Nephron progenitor cell (in vitro differentiated cells): ENCODE results near the gene SNN.
A peak's percentile ranks its signal among the peaks of the same experiment; 100 is the strongest.

Experiments
- DNase-seq: peaks from one replicate; pipeline ENCODE4 v3.0.0; 2021
- H3K27ac Mint-ChIP-seq: 2 replicates; pipeline ENCODE4 v1.8.0; 2021; ENCODE audit warnings: mild to moderate bottlenecking, moderate library complexity, mixed read lengths
- H3K27me3 Mint-ChIP-seq: 2 replicates; pipeline ENCODE4 v1.8.0; 2021; ENCODE audit warnings: mild to moderate bottlenecking, low read depth, mixed read lengths; ENCODE audit not compliant: poor library complexity
- H3K36me3 Mint-ChIP-seq: 2 replicates; pipeline ENCODE4 v1.8.0; 2021; ENCODE audit warnings: low read depth, mixed read lengths
- H3K4me1 Mint-ChIP-seq: 2 replicates; pipeline ENCODE4 v1.8.0; 2021; ENCODE audit warnings: mixed read lengths
- H3K4me3 Mint-ChIP-seq: 2 replicates; pipeline ENCODE4 v1.8.0; 2021; ENCODE audit warnings: mild to moderate bottlenecking, moderate library complexity, mixed read lengths
- H3K9me3 Mint-ChIP-seq: 2 replicates; pipeline ENCODE4 v1.8.0; 2021; ENCODE audit warnings: mild to moderate bottlenecking, moderate library complexity, mixed read lengths
- TF ChIP-seq, protein P1 (sequence below): fragments of 200-600 bp; sonication (generic); IDR thresholded peaks from 2 replicates; pipeline ENCODE4 v1.5.0; 2021; ENCODE audit warnings: antibody characterized with exemption

SNN gene

DNA sequence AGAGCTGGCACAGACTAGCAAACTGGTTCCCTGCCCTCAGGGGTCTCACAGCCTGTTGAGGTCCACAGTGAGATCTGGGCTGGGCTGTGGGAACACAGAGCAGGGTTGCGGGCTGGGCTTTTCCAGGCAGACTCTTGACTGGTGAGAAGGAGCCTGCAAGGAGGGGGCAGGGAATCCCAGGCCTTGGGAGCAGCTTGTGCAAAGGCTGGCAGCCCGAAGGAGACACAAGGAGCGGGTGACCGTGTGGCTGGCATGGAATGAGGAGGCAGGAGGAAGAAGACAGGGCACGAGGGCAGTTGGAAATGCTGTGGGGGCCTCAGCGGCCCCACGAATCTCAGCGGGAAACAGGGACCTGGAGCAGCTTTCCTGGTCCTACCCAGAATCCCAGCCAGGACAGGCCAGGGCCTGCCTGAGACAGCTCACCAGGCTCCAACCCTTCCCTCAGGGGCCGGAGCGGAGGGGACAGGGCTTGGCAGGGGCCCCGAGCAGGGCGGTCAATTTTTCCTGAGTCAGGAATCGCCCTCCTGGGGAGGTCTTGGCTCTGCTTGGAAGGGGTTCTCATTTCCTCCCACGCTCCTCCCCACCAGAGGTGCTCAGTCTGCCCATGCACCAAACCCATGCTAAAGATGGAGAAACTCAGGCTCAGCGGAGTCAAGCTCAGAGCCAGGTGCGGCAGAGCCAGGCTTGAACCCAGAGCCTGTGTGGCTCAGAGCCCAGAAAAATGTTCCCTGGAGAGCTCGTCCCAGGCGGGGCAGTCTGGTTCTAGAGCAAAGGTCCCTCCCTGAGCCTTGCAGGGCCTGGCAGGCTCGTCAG lies 9.2 kb upstream of the SNN start:
- Mint-ChIP-seq H3K36me3 (no peaks in the 10 kb centered on the region), H3K27ac (peak overlapping the region; percentile 36), H3K4me1 (peaks cover 12% of the 10 kb centered on the region), H3K4me3 (no peak overlapping the region), H3K9me3 (no peaks in the 10 kb centered on the region), H3K27me3 (peaks cover 3% of the 10 kb centered on the region)
- TF ChIP-seq, protein P1, sequence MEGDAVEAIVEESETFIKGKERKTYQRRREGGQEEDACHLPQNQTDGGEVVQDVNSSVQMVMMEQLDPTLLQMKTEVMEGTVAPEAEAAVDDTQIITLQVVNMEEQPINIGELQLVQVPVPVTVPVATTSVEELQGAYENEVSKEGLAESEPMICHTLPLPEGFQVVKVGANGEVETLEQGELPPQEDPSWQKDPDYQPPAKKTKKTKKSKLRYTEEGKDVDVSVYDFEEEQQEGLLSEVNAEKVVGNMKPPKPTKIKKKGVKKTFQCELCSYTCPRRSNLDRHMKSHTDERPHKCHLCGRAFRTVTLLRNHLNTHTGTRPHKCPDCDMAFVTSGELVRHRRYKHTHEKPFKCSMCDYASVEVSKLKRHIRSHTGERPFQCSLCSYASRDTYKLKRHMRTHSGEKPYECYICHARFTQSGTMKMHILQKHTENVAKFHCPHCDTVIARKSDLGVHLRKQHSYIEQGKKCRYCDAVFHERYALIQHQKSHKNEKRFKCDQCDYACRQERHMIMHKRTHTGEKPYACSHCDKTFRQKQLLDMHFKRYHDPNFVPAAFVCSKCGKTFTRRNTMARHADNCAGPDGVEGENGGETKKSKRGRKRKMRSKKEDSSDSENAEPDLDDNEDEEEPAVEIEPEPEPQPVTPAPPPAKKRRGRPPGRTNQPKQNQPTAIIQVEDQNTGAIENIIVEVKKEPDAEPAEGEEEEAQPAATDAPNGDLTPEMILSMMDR: no peak
- no peak for DNase-seq

DNA sequence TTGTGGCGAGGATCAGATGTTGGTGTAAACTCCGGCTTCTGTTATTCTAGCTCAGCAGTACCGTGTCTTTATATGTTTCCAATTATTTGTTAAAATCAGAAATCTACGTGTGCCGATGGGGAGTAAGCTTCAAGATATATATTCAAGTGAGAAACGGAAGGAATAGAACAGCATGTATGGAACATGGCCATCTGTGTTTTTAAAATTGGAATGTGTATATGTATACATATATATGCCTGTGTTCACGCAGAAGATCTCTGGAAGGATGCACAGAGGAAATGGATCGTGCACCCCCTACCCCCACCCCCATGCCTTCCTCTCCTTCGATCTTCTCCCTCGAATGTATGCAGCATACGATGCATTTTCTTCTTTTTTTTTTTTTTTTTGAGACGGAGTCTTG lies 7.7 kb upstream of the SNN start:
- TF ChIP-seq, protein P1: no peak
- Mint-ChIP-seq H3K27ac (no peak overlapping the region), H3K27me3 (peaks cover 3% of the 10 kb centered on the region), H3K4me1 (peaks cover 26% of the 10 kb centered on the region), H3K4me3 (no peak overlapping the region), H3K36me3 (no peaks in the 10 kb centered on the region), H3K9me3 (no peaks in the 10 kb centered on the region)
- DNase-seq: no peak

DNA sequence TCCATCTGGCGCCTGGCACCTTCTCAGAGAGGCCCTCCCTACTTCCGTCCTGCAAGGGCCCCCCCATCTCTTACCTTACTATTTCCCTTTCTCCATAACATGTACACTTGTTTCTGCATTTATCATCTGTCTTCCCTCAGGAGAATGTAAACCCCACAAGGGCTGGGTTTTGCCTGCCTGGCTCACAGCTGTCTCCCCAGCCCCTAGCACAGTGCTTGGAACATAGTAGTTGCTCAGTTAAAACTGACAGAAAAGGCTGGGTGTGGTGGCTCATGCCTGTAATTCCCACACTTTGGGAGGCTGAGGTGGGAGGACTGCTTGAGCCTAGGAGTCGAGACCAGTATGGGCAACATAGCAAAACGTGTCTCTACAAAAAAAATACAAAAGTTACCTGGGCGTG lies 5.7 kb upstream of the SNN start:
- Mint-ChIP-seq H3K27ac (no peak overlapping the region), H3K9me3 (no peaks in the 10 kb centered on the region), H3K4me3 (no peak overlapping the region)

DNA sequence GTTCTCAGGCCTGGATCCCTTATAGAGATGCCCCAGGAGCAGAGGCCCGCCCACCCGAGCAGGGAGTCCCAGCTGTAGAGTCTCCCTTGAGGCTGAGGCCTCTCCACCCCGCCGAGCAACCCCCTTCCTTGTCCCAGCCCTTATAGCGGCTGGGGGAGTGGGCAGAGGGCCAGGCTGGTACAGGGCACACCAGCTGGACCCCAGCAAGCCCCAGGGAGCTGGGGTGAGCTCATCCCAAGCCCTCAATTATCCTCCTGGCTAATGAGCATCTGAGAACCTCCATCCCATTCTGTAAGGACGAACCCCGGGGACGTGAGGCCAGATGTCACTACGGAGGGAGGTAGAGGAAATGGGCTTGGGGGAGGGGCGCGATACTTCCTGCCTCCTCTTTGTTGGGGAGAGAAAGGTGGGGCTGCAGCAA lies 3.2 kb upstream of the SNN start:
- Mint-ChIP-seq H3K27ac (no peak overlapping the region), H3K27me3 (peaks cover 6% of the 10 kb centered on the region), H3K36me3 (no peaks in the 10 kb centered on the region), H3K9me3 (no peaks in the 10 kb centered on the region), H3K4me1 (peaks cover 40% of the 10 kb centered on the region), H3K4me3 (no peak overlapping the region)
- DNase-seq: no peak
- TF ChIP-seq, protein P1: no peak

More for the DNA sequence above, 5.7 kb upstream of the SNN start:
- H3K36me3 Mint-ChIP-seq: no peaks in the 10 kb centered on the region
- no peak for DNase-seq
- H3K4me1 Mint-ChIP-seq: peaks cover 40% of the 10 kb centered on the region
- H3K27me3 Mint-ChIP-seq: peaks cover 6% of the 10 kb centered on the region
- TF ChIP-seq, protein P1: no peak

DNA sequence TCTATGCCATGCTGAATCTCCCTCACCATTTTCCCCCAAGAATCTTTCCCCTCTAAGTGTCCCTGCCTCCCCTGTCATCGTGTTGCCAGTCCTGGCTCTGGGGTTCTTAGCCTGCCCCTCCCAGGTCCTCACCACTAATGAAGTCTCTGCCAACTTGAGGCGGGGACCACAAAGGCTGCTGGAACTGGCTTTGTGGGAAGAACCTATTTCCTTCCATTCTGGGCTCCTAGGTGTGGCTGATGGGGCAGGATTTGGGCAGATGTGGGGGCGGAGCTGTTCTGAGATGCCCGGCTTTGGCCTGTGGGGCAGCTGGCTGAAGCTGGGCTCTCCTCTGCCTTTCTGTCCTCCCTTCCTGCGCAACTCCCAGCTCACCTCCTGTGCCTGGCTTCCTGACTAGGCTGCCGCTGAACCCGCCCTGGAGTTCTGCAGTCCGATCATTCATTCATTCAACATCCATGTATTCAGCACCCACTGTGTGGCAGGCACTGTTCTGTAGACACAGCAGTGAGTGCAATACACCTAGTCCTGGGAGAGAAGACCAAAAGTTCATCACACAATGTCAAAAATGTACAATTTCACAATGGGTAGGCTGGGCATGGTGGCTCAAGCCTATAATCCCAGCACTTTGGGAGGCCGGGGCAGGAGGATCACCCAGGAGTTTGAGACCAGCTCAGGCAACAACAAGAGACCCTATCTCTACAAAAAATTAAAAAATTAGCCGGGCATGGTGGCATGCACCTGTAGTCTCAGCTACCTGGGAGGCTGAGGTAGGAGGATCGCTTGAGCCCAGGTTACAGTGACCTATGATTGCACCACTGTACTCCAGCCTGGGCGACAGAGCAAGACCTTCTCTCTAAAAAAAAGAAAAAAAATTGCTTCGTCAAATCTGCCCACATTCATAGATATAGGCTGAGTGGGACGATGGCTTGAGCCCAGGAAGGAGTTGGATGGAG lies 1.9 kb upstream of the SNN start:
- Mint-ChIP-seq H3K9me3 (no peaks in the 10 kb centered on the region), H3K4me3 (peak overlapping the region; percentile 64), H3K4me1 (peaks cover 51% of the 10 kb centered on the region), H3K27me3 (peaks cover 5% of the 10 kb centered on the region), H3K36me3 (no peaks in the 10 kb centered on the region), H3K27ac (no peak overlapping the region)
- TF ChIP-seq, protein P1: no peak
- no peak for DNase-seq
